Nephron progenitor cell (in vitro differentiated cells): ENCODE measurements around the gene ST3GAL4.
"Not testable (repeated sequence)": the region's sequence is repeated elsewhere in the genome, so short reads cannot be mapped to it uniquely, and the experiment has no call there.

Source experiments
- DNase-seq: peaks from one replicate; pipeline ENCODE4 v3.0.0; 2021
- H3K27ac Mint-ChIP-seq: 2 replicates; pipeline ENCODE4 v1.8.0; 2021; ENCODE audit warnings: mild to moderate bottlenecking, moderate library complexity, mixed read lengths
- H3K27me3 Mint-ChIP-seq: 2 replicates; pipeline ENCODE4 v1.8.0; 2021; ENCODE audit warnings: mild to moderate bottlenecking, low read depth, mixed read lengths; ENCODE audit not compliant: poor library complexity
- H3K36me3 Mint-ChIP-seq: 2 replicates; pipeline ENCODE4 v1.8.0; 2021; ENCODE audit warnings: low read depth, mixed read lengths
- H3K4me1 Mint-ChIP-seq: 2 replicates; pipeline ENCODE4 v1.8.0; 2021; ENCODE audit warnings: mixed read lengths
- H3K4me3 Mint-ChIP-seq: 2 replicates; pipeline ENCODE4 v1.8.0; 2021; ENCODE audit warnings: mild to moderate bottlenecking, moderate library complexity, mixed read lengths
- H3K9me3 Mint-ChIP-seq: 2 replicates; pipeline ENCODE4 v1.8.0; 2021; ENCODE audit warnings: mild to moderate bottlenecking, moderate library complexity, mixed read lengths
- CTCF ChIP-seq: fragments of 200-600 bp; sonication (generic); IDR thresholded peaks from 2 replicates; pipeline ENCODE4 v1.5.0; 2021; ENCODE audit warnings: antibody characterized with exemption

ST3GAL4 gene

GRCh38 chr11:126362879-126363655 is 7.6 kb downstream of the ST3GAL4 start:
- DNase-seq, result no peak
- peaks cover 74% of the 10 kb centered on the region for H3K4me1 Mint-ChIP-seq
- no peaks in the 10 kb centered on the region for H3K27me3 Mint-ChIP-seq
- no peaks in the 10 kb centered on the region for H3K36me3 Mint-ChIP-seq
- H3K9me3 Mint-ChIP-seq, result no peaks in the 10 kb centered on the region
- no peak for TF ChIP-seq CTCF
- H3K27ac Mint-ChIP-seq, result no peak overlapping the region
- H3K4me3 Mint-ChIP-seq, result no peak overlapping the region

- Mint-ChIP-seq H3K4me3 (no peak overlapping the region), H3K36me3 (peaks cover 2% of the 10 kb centered on the region), H3K27ac (no peak overlapping the region), H3K9me3 (no peaks in the 10 kb centered on the region), H3K27me3 (no peaks in the 10 kb centered on the region), H3K4me1 (peaks cover 73% of the 10 kb centered on the region)
- DNase-seq, result no peak
- no peak for TF ChIP-seq CTCF
Observed at GRCh38 chr11:126363706-126364248, 8.3 kb downstream of the ST3GAL4 start.

- H3K27ac Mint-ChIP-seq, DNase-seq: not testable (repeated sequence)
Observed at GRCh38 chr11:126364735-126365134, 9.2 kb downstream of the ST3GAL4 start.

GRCh38 chr11:126365508-126365907 is 10.0 kb downstream of the ST3GAL4 start:
- Mint-ChIP-seq H3K4me1 (peaks cover 60% of the 10 kb centered on the region), H3K36me3 (peaks cover 14% of the 10 kb centered on the region)
- not testable (repeated sequence) for H3K4me3 Mint-ChIP-seq, H3K27me3 Mint-ChIP-seq, DNase-seq, H3K27ac Mint-ChIP-seq, H3K9me3 Mint-ChIP-seq

More at GRCh38 chr11:126364735-126365134, 9.2 kb downstream of the ST3GAL4 start:
- H3K4me3 Mint-ChIP-seq, H3K36me3 Mint-ChIP-seq, H3K9me3 Mint-ChIP-seq, H3K27me3 Mint-ChIP-seq: not testable (repeated sequence)
- H3K4me1 Mint-ChIP-seq, result peaks cover 66% of the 10 kb centered on the region

DNA sequence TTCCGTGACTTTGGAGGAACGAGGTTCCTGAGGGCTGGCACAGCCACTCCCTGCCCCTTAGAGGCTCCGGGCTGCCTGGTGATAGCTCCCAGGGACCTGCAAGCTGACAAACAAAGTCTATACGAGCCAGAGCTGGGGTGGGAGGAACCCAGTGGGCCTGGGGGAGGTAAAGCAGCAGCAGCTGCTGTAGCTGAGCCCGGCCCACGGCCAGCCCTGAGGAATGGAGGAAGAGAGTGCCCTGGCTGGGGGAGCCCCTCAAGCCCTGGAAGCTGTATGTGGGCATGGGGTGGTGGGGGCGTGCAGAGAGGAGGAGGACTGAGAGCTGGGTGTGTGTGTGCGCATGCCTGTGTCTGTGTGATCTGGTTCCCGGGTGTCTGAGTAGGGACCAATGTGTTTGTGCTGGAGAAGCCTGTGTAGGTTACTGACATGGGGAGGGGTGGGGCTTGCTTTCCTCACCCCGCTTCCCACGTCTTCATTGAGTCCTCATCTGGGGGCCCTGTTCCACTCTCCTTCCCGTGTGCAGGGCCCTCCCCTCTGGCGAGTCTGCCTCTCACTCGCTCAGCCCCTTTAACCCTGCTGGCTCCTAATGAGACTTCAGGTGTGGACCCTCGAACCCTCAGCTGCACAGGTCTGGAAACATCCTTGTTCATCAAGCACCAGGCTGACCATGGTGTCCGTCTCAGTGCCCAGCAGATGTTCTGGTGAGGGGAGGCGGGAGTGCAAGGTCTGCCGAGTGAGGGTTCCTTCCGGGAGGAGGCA is 10.8 kb downstream of the ST3GAL4 start:
- Mint-ChIP-seq H3K4me1 (peaks cover 52% of the 10 kb centered on the region), H3K27ac (peak overlapping the region; percentile 54), H3K9me3 (no peaks in the 10 kb centered on the region), H3K27me3 (no peaks in the 10 kb centered on the region), H3K4me3 (no peak overlapping the region), H3K36me3 (peaks cover 15% of the 10 kb centered on the region)
- DNase-seq, result no peak
- TF ChIP-seq CTCF, result no peak

DNA sequence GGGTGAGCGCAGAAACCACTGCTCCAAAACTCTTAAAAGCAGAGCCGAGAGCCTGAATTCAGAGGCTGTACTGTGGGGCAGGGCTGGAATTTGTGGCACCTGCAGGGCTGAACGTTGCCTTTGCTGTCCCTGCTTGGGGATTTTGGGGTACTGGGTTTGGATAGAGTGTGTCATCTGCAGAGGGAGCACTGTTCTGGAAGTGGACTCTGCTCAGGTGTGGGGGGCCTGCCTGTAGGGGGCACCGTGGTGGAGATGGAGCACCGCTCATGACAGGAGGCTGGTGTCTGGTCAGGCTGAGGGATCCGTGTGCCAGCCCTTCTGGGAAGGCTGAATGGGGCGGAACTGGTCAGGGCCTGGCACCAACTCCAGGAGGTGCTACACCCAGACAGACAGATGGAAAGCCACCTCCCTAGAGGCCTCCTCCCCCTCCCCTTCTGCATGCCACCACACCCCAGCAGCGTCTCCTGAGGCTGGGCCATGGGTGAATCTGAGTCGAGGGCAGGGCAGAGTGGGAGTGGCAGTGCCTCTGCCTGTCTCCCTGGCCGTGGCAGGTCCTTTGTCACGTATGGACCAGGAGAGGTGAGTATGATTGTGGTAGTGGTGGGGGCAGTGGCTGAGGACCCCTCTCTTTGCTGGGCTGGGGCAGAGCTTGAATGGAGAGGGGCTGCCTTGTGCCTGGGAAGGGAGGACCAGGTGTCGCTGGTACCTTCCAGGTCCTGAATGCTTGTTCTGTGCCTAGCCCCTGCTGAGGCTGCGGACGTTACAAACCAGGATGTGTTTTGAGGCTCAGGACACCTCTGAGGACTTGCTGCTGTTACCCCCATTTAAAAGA is 11.6 kb downstream of the ST3GAL4 start:
- DNase-seq, H3K27me3 Mint-ChIP-seq, H3K9me3 Mint-ChIP-seq, H3K4me3 Mint-ChIP-seq: not testable (repeated sequence)
- Mint-ChIP-seq H3K4me1 (peaks cover 48% of the 10 kb centered on the region), H3K36me3 (peaks cover 15% of the 10 kb centered on the region), H3K27ac (peak overlapping the region; percentile 54)

DNA sequence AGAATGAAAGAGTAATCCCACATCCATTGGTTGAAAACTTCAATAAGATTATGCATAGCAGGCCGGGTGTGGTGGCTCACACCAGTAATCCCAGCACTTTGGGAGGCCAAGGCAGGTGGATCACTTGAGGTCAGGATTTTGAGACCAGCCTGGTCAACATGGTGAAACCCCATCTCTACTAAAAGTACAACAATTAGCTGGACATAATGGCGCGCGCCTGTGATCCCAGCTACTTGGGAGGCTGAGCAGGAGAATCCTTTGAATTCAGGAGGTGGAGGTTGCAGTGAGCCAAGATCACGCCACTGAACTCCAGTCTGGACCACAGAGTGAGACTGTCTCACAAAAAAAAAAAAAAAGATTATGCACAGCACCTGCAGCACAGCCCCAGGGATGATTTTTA is 12.3 kb downstream of the ST3GAL4 start:
- H3K27me3 Mint-ChIP-seq, H3K4me3 Mint-ChIP-seq, H3K9me3 Mint-ChIP-seq, DNase-seq: not testable (repeated sequence)
- Mint-ChIP-seq H3K27ac (peak overlapping the region; percentile 32), H3K36me3 (peaks cover 15% of the 10 kb centered on the region), H3K4me1 (peaks cover 44% of the 10 kb centered on the region)

- H3K27ac Mint-ChIP-seq, H3K4me3 Mint-ChIP-seq, H3K27me3 Mint-ChIP-seq, DNase-seq, H3K9me3 Mint-ChIP-seq: not testable (repeated sequence)
- Mint-ChIP-seq H3K4me1 (peaks cover 44% of the 10 kb centered on the region), H3K36me3 (peaks cover 15% of the 10 kb centered on the region)
Observed at GRCh38 chr11:126368336-126369119, 13.0 kb downstream of the ST3GAL4 start.
